HG03565 (cell line): ENCODE results near the gene SPON2.

ENCODE experiments used
- ATAC-seq: cut with Tn5 transposase; IDR thresholded peaks from one replicate; pipeline ENCODE4 v1.9.1; 2021; ENCODE audit warnings: mild to moderate bottlenecking, moderate library complexity; ENCODE audit not compliant: unreplicated experiment

Gene SPON2

GRCh38 chr4:1195109-1195671 lies 22.8 kb upstream of the SPON2 start:
- no peak for ATAC-seq

- no peak for ATAC-seq
Observed at GRCh38 chr4:1194010-1194900, 21.9 kb upstream of the SPON2 start.

GRCh38 chr4:1193206-1194009 lies 21.0 kb upstream of the SPON2 start:
- no peak for ATAC-seq

- ATAC-seq, result no peak
Observed at GRCh38 chr4:1192493-1193205, 20.3 kb upstream of the SPON2 start.

- no peak for ATAC-seq
Observed at GRCh38 chr4:1192091-1192492, 19.7 kb upstream of the SPON2 start.

- ATAC-seq, result no peak
Observed at GRCh38 chr4:1191621-1192020, 19.2 kb upstream of the SPON2 start.

GRCh38 chr4:1187182-1187581 lies 14.8 kb upstream of the SPON2 start:
- ATAC-seq, result no peak

- ATAC-seq, result no peak
Observed at GRCh38 chr4:1183985-1184773, 11.8 kb upstream of the SPON2 start.

GRCh38 chr4:1182313-1182712 lies 9.9 kb upstream of the SPON2 start:
- ATAC-seq, result no peak

- no peak for ATAC-seq
Observed at GRCh38 chr4:1180663-1181062, 8.3 kb upstream of the SPON2 start.

GRCh38 chr4:1179976-1180375 lies 7.6 kb upstream of the SPON2 start:
- ATAC-seq, result no peak

- ATAC-seq, result no peak
Observed at GRCh38 chr4:1179089-1179441, 6.7 kb upstream of the SPON2 start.

GRCh38 chr4:1178300-1179088 lies 6.1 kb upstream of the SPON2 start:
- ATAC-seq, result no peak

GRCh38 chr4:1177274-1178141 lies 5.1 kb upstream of the SPON2 start:
- ATAC-seq, result no peak

- ATAC-seq, result no peak
Observed at GRCh38 chr4:1176398-1177273, 4.3 kb upstream of the SPON2 start.

- no peak for ATAC-seq
Observed at GRCh38 chr4:1175635-1176229, 3.3 kb upstream of the SPON2 start.

- ATAC-seq, result no peak
Observed at GRCh38 chr4:1174941-1175634, 2.7 kb upstream of the SPON2 start.
